HepG2 (cell line): ENCODE measurements around the gene ASCL3.

ENCODE experiments used
- CTCF ChIP-seq: sonication (generic); formaldehyde crosslinking; IDR thresholded peaks from 2 replicates; pipeline ENCODE4 v1.5.0; 2020; ENCODE audit warnings: mild to moderate bottlenecking, missing genetic modification reagents, moderate library complexity
- FOXJ3 ChIP-seq: sonication (generic); formaldehyde crosslinking; IDR thresholded peaks from 2 replicates; pipeline ENCODE4 v1.4.0; 2020; ENCODE audit warnings: missing genetic modification reagents, mild to moderate bottlenecking, borderline replicate concordance
- KLF6 ChIP-seq: IDR thresholded peaks from 2 replicates; pipeline ENCODE4 v1.8.0; 2016; ENCODE audit warnings: missing biosample characterization, missing genetic modification reagents
- MAX ChIP-seq: IDR thresholded peaks from 2 replicates; pipeline ENCODE4 v1.6.1; 2012; ENCODE audit warnings: inconsistent platforms
- ZBTB26 ChIP-seq: IDR thresholded peaks from 2 replicates; pipeline ENCODE4 v1.6.1; 2016; ENCODE audit warnings: missing compliant biosample characterization, missing genetic modification reagents, borderline replicate concordance
- ZFP91 ChIP-seq: sonication (generic); formaldehyde crosslinking; IDR thresholded peaks from 2 replicates; pipeline ENCODE4 v1.9.0; 2022; ENCODE audit warnings: missing genetic modification reagents, mild to moderate bottlenecking, borderline replicate concordance
- ZNF124 ChIP-seq: sonication (generic); formaldehyde crosslinking; IDR thresholded peaks from 2 replicates; pipeline ENCODE4 v1.4.0; 2020; ENCODE audit warnings: missing genetic modification reagents
- ZZZ3 ChIP-seq: sonication (generic); formaldehyde crosslinking; IDR thresholded peaks from 2 replicates; pipeline ENCODE4 v1.4.0; 2020; ENCODE audit warnings: missing genetic modification reagents, mild to moderate bottlenecking, borderline replicate concordance

GRCh38 chr11:8964324-8965320 lies 21.8 kb upstream of the ASCL3 start, which contains the start of gene TMEM9B:
- peak; percentile 65; the same call in 1 of the 2 replicates for TF ChIP-seq ZZZ3 (CRISPR knock-in tag)
- TF ChIP-seq ZBTB26 (CRISPR knock-in tag): peak; percentile 26; the same call in 1 of the 2 replicates
- TF ChIP-seq ZNF124 (CRISPR knock-in tag): peak; percentile 58; the same call in 1 of the 2 replicates
- TF ChIP-seq CTCF: 0 out of 2 replicates have a peak, but pooled peaks have one; percentile 16
- peak; percentile 91; the same call in 1 of the 2 replicates for TF ChIP-seq ZFP91 (CRISPR knock-in tag)
- TF ChIP-seq MAX: peak; percentile 73
- peak; percentile 67; the same call in 1 of the 2 replicates for TF ChIP-seq KLF6 (CRISPR knock-in tag)
- peak; percentile 64; the same call in 1 of the 2 replicates for TF ChIP-seq FOXJ3 (CRISPR knock-in tag)
